Gastroesophageal sphincter (tissue), 4 donors: ENCODE measurements around the gene TFB1M. TPM values are rescaled to one million over a fixed set of nuclear protein-coding genes. Genes with fewer than 3 reads are reported as not detected.
"Not testable (repeated sequence)": the region's sequence is repeated elsewhere in the genome, so short reads cannot be mapped to it uniquely, and the experiment has no call there.

Source experiments
- ATAC-seq: fragments of 150-250 bp; one replicate; pipeline ENCODE4 v1.9.1; 2016; ENCODE audit warnings: mild to moderate bottlenecking, moderate library complexity
- H3K27ac ChIP-seq, 4 donors: fragments of 200-600 bp; sonication (generic) in 3 of 4; 1 replicate in 3 of 4; 2 replicates in 1 of 4; pipeline ENCODE4 v1.5.1; 2016 to 2019
- H3K27me3 ChIP-seq: fragments of 200-600 bp; sonication (generic); one replicate; pipeline ENCODE4 v1.5.1; 2019
- H3K36me3 ChIP-seq, 2 donors: fragments of 200-600 bp; sonication (generic); one replicate each; pipeline ENCODE4 v1.5.1; 2019; ENCODE audit warnings: control low read depth in 1 of 2
- H3K4me1 ChIP-seq, 3 donors: fragments of 200-600 bp; sonication (generic); 1 replicate in 2 of 3; 2 replicates in 1 of 3; pipeline ENCODE4 v1.5.1; 2016 to 2019; ENCODE audit warnings: control low read depth in 2 of 3
- H3K4me3 ChIP-seq, 2 donors: fragments of 200-600 bp; sonication (generic); one replicate each; pipeline ENCODE4 v1.5.1; 2019; ENCODE audit warnings: mild to moderate bottlenecking in 1 of 2, moderate library complexity in 1 of 2
- H3K9me3 ChIP-seq, 3 donors: fragments of 200-600 bp; sonication (generic); one replicate each; pipeline ENCODE4 v1.5.1; 2017 to 2019; ENCODE audit warnings: control low read depth in 2 of 3
- CTCF ChIP-seq, 4 experiments: fragments of 200-600 bp in 2 of 4; fragments of 450-650 bp in 2 of 4; sonication (generic) in 1 of 4; IDR thresholded peaks; one replicate each; pipeline ENCODE4 v1.5.1; 2017 to 2019; ENCODE audit warnings: antibody characterized with exemption in 4 of 4, mild to moderate bottlenecking in 2 of 4, moderate library complexity in 2 of 4
- EP300 ChIP-seq: sonication (generic); formaldehyde crosslinking; IDR thresholded peaks from one replicate; pipeline ENCODE4 v1.6.1; 2017; ENCODE audit warnings: antibody characterized with exemption, mild to moderate bottlenecking
- POLR2A ChIP-seq, 2 donors: fragments of 450-650 bp; IDR thresholded peaks; one replicate each; pipeline ENCODE4 v1.6.1; 2017; ENCODE audit warnings: antibody characterized with exemption in 2 of 2, mild to moderate bottlenecking in 2 of 2, moderate library complexity in 1 of 2
- POLR2AphosphoS5 ChIP-seq: sonication (generic); formaldehyde crosslinking; IDR thresholded peaks from one replicate; pipeline ENCODE4 v1.6.1; 2017; ENCODE audit warnings: antibody characterized with exemption
- WGBS, 2 donors: methylation state at CpG; one replicate each; pipeline ENCODE4 v1.1.5; 2018; ENCODE audit warnings: low coverage in 1 of 2; 5-methylcytosine and 5-hydroxymethylcytosine counted together
- total RNA-seq, 4 donors: library from RNA; depleted of rRNA; stranded (reverse); fragments of >200 nt; gene quantifications; one replicate each; pipeline ENCODE4 v1.1.0, GENCODE V29; 2016

TFB1M gene
- total RNA-seq, 4 donors from 2014 or later, result 6.7 to 16.4 (median 12.5) TPM

GRCh38 chr6:155344341-155345006, 30.2 kb upstream of the TFB1M start:
- no peaks in the 10 kb centered on the region for H3K36me3 ChIP-seq
- WGBS, 2 donors, result 88 to 100% methylated on average over 2 of the region's 2 CpGs

GRCh38 chr6:155341130-155341828, 27.0 kb upstream of the TFB1M start:
- H3K27ac ChIP-seq, result no peak overlapping the region
- no peak for TF ChIP-seq CTCF (IDR thresholded peaks at IDR 0.05)
- TF ChIP-seq EP300, result no peak
- TF ChIP-seq POLR2AphosphoS5, result no peak
- no peak for TF ChIP-seq POLR2A (IDR thresholded peaks at IDR 0.05)
- no peaks in the 10 kb centered on the region for H3K4me1 ChIP-seq
- no peaks in the 10 kb centered on the region for H3K36me3 ChIP-seq
- peaks cover 0 to 24% (median 0%) of the 10 kb centered on the region in 3 donors for H3K9me3 ChIP-seq
- H3K27me3 ChIP-seq, result no peaks in the 10 kb centered on the region
- ATAC-seq, result no peak
- H3K4me3 ChIP-seq, result no peak overlapping the region
- 50 to 66% methylated on average over 2 of the region's 2 CpGs for WGBS, 2 donors

More at GRCh38 chr6:155344341-155345006, 30.2 kb upstream of the TFB1M start:
- Histone ChIP-seq H3K27ac (no peak overlapping the region), H3K4me3 (no peak overlapping the region), H3K4me1 (no peaks in the 10 kb centered on the region), H3K27me3 (no peaks in the 10 kb centered on the region), H3K9me3 (peaks cover 0 to 49% (median 0%) of the 10 kb centered on the region in 3 donors)
- no peak for ATAC-seq
- no peak for TF ChIP-seq POLR2AphosphoS5
- TF ChIP-seq CTCF (IDR thresholded peaks at IDR 0.05), result no peak
- TF ChIP-seq POLR2A (IDR thresholded peaks at IDR 0.05), result no peak
- TF ChIP-seq EP300, result no peak

- H3K4me1 ChIP-seq, result no peaks in the 10 kb centered on the region
- no peak overlapping the region for H3K27ac ChIP-seq
- no peaks in the 10 kb centered on the region for H3K36me3 ChIP-seq
- no peak overlapping the region for H3K4me3 ChIP-seq
- WGBS, 2 donors, result 100% methylated on average over 1 of the region's 2 CpGs; no CpG with 5 or more reads in 1 of the 2 donors
- H3K9me3 ChIP-seq, result peaks cover 0 to 18% (median 0%) of the 10 kb centered on the region in 3 donors
- H3K27me3 ChIP-seq, result no peaks in the 10 kb centered on the region
- TF ChIP-seq POLR2AphosphoS5, result no peak
- ATAC-seq, result no peak
Observed at GRCh38 chr6:155340464-155341129, 26.3 kb upstream of the TFB1M start.

GRCh38 chr6:155339929-155340328, 25.6 kb upstream of the TFB1M start:
- H3K4me1 ChIP-seq, H3K27me3 ChIP-seq, H3K27ac ChIP-seq, H3K36me3 ChIP-seq, ATAC-seq, H3K4me3 ChIP-seq: not testable (repeated sequence)
- WGBS, 2 donors, result 33 to 69% methylated on average over 3 to 4 of the region's 4 CpGs
- H3K9me3 ChIP-seq, result peaks cover 0 to 16% (median 0%) of the 10 kb centered on the region in 3 donors

- not testable (repeated sequence) for ATAC-seq, H3K36me3 ChIP-seq, H3K27me3 ChIP-seq, H3K4me1 ChIP-seq, H3K27ac ChIP-seq, H3K4me3 ChIP-seq
- H3K9me3 ChIP-seq, result peaks cover 0 to 16% (median 0%) of the 10 kb centered on the region in 3 donors
Observed at GRCh38 chr6:155338237-155338636, 24.0 kb upstream of the TFB1M start.

- 83 to 100% methylated on average over 1 of the region's 1 CpG for WGBS, 2 donors
- Histone ChIP-seq H3K4me1 (no peaks in the 10 kb centered on the region), H3K36me3 (no peaks in the 10 kb centered on the region), H3K27ac (no peak overlapping the region), H3K27me3 (no peaks in the 10 kb centered on the region), H3K4me3 (no peak overlapping the region), H3K9me3 (peaks cover 0 to 9% (median 0%) of the 10 kb centered on the region in 3 donors)
- ATAC-seq, result no peak
- no peak for TF ChIP-seq EP300
- no peak for TF ChIP-seq POLR2A (IDR thresholded peaks at IDR 0.05)
- no peak for TF ChIP-seq CTCF (IDR thresholded peaks at IDR 0.05)
Observed at GRCh38 chr6:155335265-155335664, 21.0 kb upstream of the TFB1M start.

GRCh38 chr6:155334073-155334472, 19.8 kb upstream of the TFB1M start:
- not testable (repeated sequence) for H3K27ac ChIP-seq, H3K27me3 ChIP-seq, H3K36me3 ChIP-seq, ATAC-seq, H3K4me3 ChIP-seq, H3K9me3 ChIP-seq, H3K4me1 ChIP-seq
- WGBS, 2 donors, result 100% methylated on average over 4 to 6 of the region's 7 CpGs
